KBM-7 (cell line): ENCODE data around the gene DLG2.

ENCODE experiments used
- DNase-seq: peaks from one replicate; pipeline ENCODE4 v3.0.0-alpha.2; 2015
- in situ Hi-C: fragments of 300-500 bp; cut with MboI; formaldehyde crosslinking; loops from 2 replicates; pipeline ENCODE4 v1.14.3; 2020; ENCODE audit warnings: low sequenced_read_pairs, low pct_unique_long_range_greater_than_20kb, mixed read lengths

Gene DLG2

DNA sequence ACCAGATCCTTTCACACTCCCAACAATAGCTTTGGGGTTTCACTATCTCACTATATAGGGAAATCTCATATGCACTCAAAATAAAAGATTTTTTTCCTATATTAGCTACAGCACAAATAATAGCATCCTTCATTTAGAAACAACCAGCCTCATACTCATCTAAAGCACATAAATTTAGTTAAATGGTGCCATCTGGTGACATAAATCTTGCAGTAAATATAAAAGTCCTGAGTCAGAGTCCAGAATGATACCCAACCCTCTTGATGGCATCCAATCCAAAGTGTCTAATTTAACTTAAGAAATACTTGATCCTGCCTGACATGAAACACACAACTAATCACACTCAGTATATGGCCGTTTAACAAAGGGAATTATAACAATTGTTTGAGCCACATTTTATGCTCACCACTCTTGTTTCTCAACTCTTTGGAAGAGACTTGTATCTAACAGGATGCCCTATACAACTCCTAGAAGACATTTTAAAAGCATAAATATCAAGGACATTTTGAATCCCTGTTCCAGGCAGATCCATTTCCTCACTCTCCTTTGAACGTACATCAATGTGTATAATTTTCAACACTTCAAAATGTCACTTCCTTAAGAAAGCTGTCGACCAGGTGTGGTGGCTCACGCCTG, 36.2 kb downstream of the DLG2 start:
- in situ Hi-C loops, result loop anchor here (25.0 kb wide), 3 partner anchors 654 to 1029 kb away; no protein-coding TSS in a partner anchor
- DNase-seq, result peak; percentile 76

DNA sequence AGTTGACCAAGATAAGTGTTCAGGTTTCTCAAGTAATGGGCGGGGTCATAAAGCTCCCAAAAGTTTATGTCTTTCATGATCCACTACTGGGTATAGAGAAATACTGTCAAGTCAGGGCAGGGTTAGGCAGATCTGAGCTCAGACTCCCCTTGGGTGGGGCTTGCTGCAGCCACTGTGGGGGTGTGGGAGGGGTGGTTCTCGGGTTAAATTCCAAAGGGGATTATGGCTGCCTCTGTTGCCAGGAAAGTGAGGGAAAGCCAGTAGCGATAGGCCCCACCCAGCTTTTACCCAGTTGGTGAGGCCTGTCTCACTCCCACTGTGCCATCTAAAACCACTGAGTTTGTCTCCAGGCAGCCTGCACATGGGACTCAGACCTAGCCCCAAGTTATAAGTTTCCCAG, 37.8 kb downstream of the DLG2 start:
- DNase-seq, result no peak
- in situ Hi-C loops, result loop anchor here (25.0 kb wide), 3 partner anchors 652 to 1027 kb away; no protein-coding TSS in a partner anchor

DNA sequence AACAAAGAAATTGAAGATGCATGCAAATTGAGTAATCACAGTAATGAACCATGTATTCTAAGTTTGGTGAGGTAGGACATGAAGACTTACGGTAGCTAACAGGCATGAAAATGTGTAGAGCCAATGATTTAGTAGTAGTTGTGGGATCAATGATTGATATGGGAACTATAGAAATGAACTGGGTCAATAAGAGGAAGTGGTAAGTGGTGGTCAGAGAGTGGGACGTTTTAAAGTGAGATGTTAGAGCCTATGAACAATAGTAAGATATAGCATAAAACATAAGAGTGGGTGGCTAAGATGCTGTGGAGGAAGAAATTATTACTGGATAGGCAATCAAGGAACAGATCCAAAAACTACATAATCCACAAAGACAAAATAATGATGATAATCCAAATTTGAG, 45.0 kb downstream of the DLG2 start:
- in situ Hi-C loops, result loop anchor here (25.0 kb wide), 3 partner anchors 645 to 1020 kb away; no protein-coding TSS in a partner anchor
- no peak for DNase-seq

DNA sequence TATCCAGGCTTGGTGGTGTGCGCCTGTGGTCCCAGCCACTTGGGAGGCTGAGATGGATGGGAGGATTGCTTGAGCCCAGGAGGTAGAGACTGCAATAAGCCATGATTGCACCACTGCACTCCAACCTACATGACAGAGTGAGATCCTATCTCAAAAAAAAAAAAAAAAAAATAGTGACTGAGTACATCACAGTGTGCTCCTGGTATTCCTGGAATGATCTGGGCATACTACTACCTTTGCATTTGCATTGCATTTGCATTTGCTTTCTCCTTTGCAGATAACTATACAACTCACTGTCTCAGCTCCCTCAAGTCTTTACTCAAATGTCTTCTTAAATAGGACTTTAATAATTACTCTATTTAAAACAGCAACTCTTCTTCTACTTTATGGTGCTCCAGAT, 51.8 kb downstream of the DLG2 start:
- no peak for DNase-seq
- in situ Hi-C loops, result loop anchor here (25.0 kb wide), 3 partner anchors 638 to 1013 kb away; no protein-coding TSS in a partner anchor

DNA sequence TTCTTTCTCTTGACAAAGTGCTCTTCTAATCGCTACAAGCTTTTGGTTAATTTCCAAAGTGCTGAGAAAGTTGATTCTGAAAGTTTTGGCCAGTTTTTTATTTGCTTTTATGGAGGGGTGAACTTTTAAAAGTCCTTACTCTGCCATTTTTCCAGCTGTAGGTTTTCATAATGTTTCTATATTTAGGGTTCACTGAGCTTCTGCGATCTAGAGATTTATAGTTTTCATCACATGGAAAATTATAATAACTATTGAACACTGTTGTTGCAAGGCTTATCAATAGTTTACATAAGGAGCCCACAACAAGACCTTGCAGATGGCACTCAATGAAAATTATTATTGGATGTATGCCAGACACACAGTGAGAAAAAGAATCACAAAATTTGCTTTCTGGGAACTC, 55.1 kb downstream of the DLG2 start:
- in situ Hi-C loops, result no loop called here
- DNase-seq, result no peak

DNA sequence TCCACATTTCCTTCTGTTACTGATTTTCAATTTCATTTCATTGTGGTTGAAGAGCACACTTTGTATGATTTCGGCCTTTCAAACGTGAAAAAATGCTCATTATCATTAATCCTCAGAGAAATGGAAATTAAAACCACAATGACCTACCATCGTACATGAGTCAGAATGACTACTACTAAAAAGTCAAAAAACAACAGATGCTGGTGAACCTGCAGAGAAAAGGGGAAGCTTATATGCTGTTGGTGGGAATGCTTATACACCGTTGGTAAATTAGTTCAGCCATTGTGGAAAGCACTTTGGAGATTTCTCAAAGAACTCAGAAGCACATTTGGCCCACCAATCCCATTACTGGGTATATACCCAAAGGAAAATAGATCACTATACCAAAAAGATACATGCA, 57.6 kb downstream of the DLG2 start:
- in situ Hi-C loops, result no loop called here
- peak; percentile 46 for DNase-seq

DNA sequence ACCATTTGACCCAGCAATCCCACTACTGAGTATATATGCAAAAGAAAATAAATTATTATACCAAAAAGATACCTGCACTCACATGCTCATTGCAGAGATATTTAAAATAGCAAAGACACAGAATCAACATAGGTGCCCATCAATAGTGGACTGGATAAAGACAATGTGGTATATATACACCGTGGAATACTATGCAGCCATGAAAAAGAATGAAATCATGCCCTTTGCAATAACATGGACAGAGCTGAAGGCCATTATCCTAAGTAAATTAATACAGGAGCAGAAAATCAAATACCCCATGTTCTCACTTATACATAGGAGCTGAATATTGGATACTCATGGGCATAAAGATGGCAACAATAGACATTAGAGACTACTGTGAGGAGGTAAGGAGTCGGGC, 68.7 kb downstream of the DLG2 start:
- no peak for DNase-seq
- in situ Hi-C loops, result no loop called here

DNA sequence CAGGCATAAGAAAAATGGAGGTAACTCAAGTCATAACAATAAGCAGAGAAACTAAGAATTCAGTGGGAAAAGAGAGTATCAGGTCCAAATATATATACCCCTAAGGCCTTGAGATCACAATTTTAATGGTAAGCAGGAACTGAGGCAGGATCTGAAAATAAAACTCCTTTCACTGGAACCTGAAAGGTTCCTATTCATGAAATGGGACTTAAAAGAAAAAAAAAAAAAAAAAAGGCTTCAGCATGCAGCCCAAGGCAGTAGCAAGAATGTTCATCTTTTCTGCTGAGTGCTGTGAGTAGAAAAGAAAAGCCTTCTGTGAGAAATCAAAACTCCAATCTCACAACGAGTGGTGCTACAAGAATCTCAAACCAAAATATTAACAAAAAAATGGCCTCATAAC, 75.3 kb downstream of the DLG2 start:
- no peak for DNase-seq
- in situ Hi-C loops, result no loop called here

DNA sequence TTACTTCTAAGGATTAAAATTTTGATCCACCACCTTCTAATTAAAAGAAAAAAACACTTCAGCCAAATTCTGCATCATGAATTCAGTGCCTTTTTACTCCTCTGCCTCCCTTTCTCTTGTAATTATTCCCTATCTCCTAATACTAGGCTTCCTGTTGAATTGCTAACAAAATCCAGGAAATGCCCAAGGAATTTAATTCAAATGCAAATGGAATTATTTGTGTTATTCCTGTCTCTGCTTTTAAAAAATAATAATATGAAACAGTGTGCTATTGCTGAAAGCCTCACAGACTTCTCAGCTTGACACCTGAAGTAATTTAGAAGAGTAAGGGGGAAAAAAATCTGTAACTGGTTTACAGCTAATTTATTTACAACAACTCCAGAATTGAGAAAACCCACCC, 85.5 kb downstream of the DLG2 start:
- in situ Hi-C loops, result no loop called here
- DNase-seq, result no peak

DNA sequence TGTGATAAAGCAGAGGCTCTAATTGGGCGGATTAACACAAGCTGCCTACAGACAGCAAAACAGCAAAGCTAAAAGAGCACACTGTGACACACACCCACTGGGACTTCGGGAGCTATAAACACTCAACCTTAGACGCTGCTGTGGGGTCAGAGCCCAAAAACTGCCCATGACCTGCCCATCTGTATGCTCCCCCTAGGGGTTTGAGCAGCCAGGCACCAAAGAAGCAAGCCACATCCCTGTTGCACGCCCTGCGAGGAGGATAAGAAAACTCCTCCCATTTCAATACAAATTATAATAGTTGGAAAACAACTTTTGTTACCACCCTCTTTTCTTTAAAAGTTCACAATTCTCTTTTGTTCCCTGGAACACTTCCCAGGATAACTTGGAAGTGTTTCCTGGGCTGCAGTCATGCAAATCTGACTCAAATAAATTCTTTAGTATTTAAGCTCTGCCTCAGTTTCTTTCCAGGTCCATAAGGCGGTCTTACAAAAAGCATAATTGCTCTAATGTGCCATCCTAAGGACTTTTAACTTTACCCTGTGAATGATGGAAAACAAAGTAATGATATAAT, 86.4 kb downstream of the DLG2 start:
- DNase-seq, result no peak
- in situ Hi-C loops, result no loop called here

DNA sequence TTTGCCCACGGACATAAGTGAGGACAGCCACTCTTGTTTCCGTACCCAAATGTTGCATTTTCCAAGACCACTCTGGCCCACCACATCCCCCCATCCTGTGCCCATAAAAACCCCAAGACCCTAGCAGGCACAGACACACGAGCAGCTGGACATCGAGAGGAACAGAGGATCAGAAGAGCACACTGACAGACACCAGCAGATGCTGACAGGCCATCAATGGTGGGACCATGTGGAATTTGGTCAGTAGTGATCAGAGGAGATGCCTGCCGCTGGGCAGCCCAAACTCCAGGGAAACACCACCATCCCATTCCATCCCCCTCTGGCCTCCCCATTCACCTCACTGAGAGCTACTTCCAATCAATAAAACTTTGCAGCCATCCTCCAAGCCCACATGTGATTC, 87.0 kb downstream of the DLG2 start:
- no peak for DNase-seq
- in situ Hi-C loops, result no loop called here

DNA sequence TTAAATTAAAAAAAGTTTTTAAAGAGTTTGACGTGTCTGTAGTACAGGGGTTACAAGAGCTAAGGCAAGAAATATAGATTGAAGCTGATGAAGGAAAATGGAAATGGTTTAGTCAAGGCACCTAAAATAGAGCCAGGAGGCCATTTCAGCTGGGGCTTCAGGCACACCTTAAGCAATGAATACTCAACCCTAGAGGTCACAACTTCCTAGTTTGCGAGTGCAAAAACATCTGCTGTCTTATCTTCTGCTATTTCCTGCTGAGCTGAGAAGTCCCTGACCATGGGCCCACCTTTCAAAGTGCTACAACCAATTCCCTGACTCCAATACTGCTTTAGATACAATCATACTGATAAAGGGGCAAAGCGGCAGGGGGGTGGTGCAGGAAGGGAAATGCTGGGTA, 87.4 kb downstream of the DLG2 start:
- in situ Hi-C loops, result no loop called here
- DNase-seq, result no peak

DNA sequence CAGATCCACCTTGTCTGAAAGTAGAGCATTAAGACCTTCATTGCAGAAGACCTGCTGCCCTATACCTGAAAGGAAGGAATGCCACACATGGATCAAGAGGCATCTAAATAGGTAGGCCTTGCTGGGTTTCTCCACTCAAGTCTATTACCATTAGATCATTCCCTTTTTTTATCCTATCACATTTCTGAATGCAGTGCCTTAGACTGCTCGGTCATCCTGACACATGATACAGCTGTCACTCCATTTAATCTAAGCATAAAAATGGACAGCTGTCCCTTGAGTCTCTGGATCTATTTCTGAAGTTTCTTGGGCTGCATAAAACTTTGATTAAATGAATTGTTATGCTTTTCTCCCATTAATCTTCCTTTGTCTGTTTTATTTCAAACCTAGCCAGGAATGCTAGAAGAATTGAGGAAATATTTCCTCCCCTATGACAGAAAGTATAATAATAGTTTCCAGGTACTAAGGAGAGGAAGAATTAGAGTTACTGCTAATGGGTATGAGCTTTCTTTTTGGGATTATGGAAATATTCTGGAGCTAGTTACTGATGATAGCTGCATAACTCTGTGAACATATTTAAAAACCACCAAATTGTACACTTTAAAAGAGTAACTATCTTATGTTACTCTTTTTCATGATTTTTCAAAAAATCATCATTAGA, 88.0 kb downstream of the DLG2 start:
- DNase-seq, result no peak
- in situ Hi-C loops, result no loop called here

DNA sequence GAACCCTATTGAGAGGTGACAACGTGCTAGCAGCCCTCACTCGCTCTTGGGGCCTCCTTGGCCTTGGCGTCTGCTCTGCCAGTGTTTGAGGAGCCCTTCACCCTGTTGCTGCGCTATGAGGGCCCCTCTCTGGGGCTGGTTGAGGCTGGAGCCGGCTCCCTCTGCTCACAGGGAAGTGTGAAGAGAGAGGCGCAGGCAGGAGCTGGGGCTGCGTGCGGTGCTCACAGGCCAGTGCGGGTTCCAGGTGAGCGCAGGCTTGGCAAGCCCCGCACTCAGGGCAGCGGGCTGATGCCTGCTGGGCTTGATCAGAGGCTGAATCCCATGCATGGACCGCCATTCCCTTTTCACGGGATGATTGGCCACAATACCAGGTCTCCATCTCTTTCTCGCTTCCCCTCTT, 90.7 kb downstream of the DLG2 start:
- no peak for DNase-seq

DNA sequence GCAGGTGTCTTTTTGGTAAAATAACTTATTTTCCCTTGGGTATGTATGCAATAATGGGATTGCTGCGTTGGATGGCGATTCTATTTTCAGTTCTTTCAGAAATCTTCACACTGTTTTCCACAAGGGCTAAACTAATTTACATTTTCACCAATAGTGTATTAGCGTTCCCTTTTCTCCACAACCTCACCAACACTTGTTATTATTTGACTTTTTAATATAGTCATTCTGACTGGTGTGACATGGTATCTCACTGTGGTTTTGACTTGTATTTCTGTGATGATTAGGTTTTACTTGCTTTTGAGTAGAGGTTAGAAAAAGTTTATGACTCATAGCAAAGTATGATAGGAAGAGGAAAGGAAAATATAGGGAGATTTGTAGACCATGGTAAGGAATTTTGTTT, 92.3 kb downstream of the DLG2 start:
- DNase-seq, result no peak
- in situ Hi-C loops, result no loop called here

More for the DNA sequence above, 90.7 kb downstream of the DLG2 start:
- in situ Hi-C loops, result no loop called here

DNA sequence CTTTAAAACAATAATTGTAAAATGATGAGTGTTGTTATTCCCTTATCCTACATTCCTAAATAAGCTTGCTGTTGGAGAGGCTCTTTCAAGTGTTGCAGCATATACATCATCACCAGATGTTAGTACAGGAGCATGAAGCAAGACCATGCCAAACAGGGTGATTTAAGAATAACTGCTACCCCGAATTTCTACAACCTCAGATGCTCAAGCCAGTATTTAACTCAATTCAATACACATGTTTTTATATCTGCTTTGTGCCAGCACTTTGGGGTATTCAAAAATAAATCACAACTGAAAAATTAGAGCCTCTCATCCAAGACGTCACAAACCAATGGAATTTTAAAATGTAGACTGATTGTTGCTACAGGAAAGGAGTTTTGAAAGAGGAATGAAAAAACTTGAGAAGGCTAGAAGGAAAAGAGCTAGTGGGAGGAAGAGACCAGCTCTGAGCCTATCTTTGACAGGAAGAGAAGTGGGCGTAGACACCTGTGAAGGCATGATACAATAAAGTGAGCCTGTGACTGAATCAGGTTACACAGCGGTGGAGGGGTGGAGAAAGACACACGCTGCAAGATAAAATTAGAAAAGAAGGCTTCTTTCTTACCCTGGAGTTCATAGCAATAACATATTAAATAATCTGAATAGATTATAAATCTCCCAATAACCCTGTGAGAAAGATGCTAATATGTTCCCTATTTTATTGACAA, 95.8 kb downstream of the DLG2 start:
- in situ Hi-C loops, result no loop called here
- DNase-seq, result no peak

DNA sequence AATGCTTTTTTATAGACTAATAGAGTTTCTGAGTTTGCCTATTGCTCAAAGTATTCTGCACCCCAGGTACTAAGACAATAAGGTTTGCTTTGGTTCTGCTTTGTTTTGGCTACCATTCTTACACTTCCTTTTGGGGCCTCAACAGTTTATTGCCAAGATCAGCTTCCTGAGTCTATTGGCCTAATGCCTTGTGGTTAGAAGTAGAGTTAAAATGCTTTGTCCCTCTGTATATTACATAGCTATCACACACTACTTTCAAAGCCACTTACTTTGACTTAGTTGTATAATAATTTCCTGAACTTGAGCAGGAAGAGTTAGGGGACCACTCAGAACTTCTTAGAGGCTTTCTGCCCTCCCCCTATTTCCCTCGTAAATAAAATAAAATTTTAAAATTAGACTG, 96.5 kb downstream of the DLG2 start:
- in situ Hi-C loops, result no loop called here
- peak; percentile 61 for DNase-seq

DNA sequence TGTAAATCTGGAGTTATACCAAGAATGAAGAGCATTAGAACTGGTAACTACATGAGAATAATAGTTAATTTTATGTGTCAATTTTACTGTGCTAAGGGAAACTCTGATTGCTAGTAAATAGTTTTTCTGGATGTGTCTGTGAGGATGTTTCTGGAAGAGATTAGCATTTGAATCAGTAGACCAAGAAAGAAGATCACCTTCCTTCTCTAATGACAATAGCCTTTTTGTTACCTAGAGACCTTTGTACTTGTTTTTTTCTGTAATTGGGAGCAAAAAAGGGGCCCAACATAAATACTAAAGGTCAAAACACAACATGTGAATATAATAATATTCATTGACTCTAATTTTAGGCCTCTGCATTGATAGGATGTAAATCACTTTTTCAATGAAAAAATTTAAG, 100.6 kb downstream of the DLG2 start:
- no peak for DNase-seq
- in situ Hi-C loops, result no loop called here

DNA sequence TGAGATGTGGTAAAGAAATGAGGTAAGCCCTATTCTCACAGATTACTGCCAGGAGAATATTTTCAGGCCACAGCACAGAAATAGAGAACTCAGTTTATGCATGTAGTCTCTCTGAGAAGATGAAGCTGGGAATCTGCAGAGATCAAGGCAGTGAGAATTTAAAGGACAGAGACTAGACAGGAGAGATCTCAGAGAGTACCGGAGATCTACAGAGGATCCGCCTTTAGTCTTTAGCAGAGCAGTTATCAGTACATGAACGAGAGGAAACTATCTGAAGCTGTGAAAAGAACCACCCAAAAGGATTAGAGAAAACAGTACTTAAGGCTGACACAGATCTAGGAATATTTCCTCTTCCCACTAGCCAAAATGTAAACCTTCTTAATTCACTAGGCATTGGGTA, 101.5 kb downstream of the DLG2 start:
- DNase-seq, result no peak
- in situ Hi-C loops, result no loop called here

DNA sequence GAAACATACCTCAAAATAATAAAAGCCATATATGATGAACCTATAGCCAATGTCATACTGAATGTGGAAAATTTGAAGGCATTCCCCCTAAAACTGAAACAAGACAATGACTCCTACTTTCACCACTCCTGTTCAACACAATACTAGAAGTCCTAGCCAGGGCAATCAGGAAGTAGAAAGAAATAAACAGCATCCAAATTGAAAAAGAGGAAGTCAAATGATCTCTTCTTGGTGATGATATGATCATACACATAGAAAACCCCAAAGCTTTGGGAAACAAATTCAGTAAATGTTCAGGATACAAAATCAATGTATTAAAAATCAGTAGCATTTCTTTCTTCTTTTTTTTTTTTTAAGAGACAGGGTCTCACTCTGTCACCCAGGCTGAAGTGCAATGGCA, 109.9 kb downstream of the DLG2 start:
- DNase-seq, result peak; percentile 60
- in situ Hi-C loops, result no loop called here
